GM18498 (cell line): ENCODE results near the gene ZNF57.
"Not testable (repeated sequence)": the region's sequence is repeated elsewhere in the genome, so short reads cannot be mapped to it uniquely, and the experiment has no call there.

Source experiments
- ATAC-seq: cut with Tn5 transposase; IDR thresholded peaks from one replicate; pipeline ENCODE4 v1.9.1; 2021; ENCODE audit warnings: mild to moderate bottlenecking, moderate library complexity; ENCODE audit not compliant: unreplicated experiment

ZNF57 gene

DNA sequence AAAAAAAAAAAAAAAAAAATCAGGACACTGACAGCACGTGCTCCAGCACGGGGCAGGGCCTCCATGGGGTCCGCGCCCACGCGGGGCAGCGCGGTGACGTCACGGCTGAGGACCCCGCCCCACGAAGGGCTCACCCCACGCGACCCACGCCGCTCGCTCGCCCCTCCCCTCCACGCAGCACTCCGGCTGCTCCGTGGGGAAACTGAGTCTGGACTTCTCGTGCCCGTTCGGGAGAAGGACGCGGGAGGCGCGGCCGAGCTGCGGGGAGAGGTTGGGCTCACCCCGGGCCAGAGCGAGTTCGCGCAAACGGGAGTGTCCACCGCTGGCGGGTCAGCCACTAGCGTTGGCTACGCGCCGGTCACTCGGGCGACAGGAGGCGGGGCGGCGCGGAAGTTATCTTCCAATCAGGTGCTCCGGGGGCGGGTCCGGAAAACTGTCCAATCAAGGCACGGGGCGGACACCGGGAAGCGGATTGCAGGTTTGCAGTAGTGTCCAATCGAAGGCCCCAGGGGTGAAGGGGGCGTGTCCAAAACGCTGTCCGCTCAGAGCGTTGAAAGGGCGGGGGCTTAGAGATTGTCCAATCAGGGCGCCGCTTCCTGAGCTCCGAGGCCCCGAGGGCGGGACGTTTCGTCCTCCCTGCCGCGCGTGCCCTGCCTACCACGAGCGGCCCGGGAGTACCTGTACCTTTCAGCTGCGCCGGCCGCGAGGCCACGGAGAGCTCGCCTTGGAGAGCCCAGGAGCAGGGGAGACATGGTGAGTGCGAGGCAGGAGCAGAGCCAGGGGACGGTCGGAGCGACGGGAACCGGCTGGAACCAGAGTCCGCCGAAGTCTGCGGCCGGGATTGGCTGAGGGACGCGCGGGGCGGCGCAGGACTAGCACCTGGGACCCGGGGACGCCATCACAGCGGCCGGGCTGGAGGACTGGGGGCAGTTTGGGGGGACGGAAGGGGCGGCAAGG, at the start of gene ZNF57:
Gene ZNF57, plus strand, starts transcription at position 633 of the 957 bp plus-strand sequence. Its CDS starts 118 bp downstream, at position 751.
- peak; percentile 95 for ATAC-seq

DNA sequence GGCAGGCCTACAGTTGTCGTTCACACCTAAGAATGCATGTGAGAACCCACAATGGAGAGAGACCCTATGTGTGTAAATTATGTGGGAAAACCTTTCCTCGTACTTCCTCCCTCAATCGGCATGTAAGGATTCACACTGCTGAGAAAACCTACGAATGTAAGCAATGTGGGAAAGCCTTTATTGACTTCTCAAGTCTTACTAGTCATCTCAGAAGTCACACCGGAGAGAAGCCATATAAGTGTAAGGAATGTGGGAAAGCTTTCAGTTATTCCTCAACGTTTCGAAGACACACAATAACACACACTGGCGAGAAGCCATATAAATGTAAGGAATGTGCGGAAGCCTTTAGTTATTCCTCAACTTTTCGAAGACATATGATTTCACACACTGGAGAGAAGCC, 48.1 kb upstream of the ZNF57 start:
- no peak for ATAC-seq

DNA sequence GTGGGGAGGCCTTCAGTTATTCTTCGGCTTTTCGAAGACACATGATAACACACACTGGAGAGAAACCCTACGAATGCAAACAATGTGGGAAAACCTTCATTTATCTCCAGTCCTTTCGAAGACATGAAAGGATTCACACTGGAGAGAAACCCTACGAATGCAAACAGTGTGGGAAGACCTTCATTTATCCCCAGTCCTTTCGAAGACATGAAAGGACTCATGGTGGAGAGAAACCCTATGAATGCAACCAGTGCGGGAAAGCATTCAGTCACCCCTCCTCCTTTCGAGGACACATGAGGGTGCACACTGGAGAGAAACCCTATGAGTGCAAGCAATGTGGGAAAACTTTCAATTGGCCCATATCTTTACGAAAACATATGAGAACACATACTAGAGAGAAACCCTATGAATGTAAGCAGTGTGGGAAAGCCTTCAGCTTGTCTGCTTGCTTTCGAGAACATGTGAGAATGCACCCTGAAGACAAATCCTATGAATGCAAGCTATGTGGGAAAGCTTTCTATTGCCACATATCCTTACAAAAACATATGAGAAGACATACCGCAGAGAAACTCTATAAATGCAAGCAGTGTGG, 47.6 kb upstream of the ZNF57 start:
- no peak for ATAC-seq

DNA sequence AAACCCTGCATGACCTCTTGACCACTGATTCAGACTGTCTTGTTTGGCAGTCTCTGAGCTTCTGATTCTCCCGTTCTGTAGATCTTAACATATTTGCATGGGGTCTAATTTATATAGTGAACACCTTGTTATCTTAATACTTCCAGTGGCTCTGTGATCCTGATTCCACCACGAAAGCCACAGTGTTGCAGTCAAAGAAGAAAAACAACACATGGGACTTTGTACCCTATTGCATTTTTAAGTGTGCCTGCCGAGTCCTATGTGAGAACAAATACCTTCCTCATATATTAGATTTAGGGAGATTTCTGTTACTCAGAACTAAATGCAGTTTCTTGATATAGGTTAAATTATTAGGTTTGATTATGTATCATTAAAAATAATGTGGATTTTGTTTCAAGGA, 45.9 kb upstream of the ZNF57 start:
- no peak for ATAC-seq

DNA sequence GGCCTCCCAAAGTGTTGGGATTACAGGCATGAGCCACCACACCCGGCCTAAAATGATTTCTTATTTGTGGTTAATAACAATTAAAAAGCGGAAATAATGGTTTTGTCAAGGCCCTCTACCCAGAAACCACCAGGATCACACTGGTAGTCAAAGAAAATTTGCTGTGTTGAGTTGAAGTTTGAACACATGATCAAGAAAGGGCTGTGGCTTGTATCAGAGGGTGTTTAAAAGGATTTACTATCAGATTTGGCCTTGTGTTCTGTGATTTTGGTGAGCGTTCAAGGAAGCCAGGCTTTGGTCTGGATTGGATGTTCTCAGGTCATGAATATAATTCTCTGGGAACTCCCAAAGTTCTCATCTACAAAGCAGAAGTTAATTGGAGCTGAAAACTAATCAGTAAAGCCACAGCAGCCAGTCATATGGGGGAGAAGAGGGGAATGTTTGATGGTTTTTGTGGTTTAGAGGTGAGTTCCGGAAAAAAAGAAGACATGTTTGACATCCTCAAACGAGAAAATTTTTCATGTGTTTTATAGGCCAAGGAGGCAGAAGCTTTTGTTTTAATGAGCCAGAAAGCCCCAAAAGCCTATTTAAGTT, 44.2 kb upstream of the ZNF57 start:
- ATAC-seq: no peak

DNA sequence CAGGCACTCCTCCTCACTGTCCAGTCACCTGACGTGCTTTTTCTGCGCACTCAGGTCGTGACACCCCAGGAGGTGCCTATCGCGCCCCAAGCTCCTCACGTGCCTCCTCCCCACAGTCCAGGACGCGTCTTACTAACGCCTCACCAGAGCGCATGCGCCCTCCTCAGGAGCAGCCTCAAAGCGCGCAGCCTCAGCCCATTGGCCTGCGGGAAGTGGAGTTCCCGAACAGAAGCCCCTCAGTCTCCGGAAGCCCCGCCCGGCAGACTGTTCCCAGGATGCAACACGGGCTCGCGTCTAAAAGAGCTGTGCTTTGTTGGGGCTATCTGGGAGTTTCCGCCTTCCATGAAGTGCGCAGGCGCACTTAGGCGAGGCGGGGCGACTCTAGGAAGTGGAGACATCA, 41.9 kb upstream of the ZNF57 start:
- no peak for ATAC-seq

DNA sequence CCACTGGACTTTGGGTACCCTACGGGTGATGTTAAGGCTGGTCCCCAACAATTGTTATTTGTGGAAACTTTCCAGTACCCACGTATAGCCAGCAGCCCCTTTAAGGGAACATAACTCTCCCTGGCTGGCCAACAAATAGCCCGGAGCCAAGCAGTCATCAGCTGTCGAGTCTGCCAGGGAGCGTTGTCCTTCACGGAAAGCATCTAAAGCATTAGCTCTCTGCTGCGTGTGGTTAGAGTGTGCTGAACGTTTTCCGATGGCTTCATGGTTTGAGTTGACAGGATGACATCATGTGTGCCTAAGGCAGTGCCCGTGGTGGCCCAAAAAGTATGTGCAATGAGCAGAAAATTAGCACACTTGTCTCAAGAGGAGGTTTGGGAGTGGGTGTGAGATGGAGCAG, 36.9 kb upstream of the ZNF57 start:
- ATAC-seq: no peak

DNA sequence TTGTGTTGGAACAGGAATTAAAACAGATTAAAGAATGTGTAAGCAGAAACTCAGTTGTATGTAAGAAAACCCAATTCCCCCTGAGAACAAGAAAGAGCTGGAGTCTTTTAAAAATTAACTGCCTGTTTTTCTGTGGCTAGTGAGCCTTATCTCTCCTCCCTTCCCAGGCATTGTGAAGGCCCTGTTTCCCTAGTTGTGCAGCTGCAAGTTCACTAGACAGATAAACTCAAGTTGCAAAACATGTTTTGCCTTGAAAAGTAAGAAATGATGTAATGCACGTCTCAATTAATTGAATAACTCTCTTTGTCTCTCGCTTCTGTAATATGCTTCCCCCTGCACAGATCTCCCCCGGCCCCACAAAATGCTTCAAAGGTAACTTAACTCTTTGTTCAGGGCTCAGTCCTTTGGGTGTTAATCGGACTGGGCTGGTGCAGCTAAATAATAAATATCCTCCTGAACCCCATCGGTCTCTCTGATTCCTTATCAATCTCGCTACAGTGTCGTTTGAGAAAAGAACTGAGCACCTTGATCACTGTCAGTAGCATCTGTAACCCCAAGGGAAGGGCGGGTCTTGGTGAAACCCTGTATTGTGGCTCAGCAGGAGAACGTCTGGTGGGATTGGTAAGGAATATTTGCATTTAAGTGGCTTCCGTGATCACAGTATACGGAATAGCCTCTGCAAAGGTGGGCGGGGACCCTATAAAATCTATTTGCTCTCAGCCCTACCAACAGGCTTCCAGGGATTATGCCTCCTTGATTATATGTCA, 35.2 kb upstream of the ZNF57 start:
- no peak for ATAC-seq

DNA sequence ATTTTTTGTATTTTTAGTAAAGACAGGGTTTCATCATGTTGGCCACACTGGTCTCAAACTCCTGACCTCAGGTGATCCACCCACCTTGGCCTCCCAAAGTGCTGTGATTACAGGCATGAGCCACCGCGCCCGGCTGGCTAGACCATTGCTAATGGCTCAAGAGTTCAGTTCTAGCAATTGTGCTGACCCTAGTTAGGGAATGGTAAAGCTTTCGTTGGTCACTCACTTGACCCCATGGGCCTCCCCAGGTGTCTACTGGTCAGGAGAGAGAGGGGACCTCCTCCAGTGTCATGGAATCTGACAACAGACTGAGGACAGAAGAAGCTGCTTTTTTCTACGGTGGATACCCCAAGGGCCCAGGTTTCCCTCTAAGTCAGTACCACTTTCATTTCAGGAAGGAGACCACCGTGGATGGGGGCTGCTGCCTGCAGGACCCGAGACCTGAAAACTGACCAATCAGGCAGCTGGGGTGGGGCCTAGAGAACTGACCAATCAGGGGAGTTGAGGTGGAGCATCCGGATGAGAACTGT, 34.2 kb upstream of the ZNF57 start:
- no peak for ATAC-seq

DNA sequence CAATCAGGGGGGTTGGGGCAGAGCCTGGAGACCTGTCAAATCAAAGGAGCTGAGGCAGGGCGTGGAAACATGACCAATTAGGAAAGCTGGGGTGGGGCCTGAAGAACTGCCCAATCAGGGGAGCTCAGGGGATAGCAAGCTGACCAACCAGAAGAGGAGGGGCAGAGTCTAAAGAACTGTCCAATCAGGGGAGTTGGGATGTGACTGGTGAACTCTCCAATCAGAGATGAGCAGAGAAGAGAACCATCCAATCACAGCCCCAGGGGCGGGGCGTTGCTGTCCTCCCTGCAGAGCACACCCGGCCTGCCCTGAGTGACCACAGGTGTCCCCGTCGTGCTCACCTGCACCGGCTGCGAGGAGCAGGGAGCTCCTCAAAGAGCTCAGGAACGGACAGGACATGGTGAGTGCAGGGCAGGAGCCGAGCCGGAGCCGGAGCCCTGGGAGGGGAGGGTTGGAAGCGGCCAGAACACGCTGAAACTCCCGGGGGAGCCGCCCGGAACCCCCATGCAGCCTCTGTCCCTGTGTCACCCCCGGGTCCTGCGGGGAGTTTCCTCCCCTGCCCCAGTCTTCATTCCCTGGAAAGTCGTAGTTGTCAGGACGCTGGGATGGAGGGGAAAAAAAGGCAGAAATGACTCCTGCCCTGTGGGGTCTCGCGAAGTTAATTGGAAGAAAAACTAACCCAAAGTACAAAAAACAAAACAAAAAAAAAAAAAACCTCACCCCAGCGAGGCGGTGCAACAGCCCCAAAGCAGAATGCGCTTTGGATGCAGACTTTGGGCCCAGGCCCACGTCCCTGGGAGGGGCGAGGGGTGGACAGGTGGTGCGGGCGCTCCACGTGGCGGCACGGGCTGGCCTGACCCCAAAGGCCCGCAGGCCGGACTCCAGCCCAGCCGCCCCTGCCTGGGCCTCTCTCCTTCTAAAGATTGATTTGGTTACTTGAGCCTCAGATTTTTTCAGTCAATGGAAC, 33.4 kb upstream of the ZNF57 start, which contains the start of gene ZNF556:
Gene ZNF556, plus strand, starts transcription at position 311 of the 967 bp plus-strand sequence. Its CDS starts 87 bp downstream, at position 398.
- ATAC-seq: no peak

DNA sequence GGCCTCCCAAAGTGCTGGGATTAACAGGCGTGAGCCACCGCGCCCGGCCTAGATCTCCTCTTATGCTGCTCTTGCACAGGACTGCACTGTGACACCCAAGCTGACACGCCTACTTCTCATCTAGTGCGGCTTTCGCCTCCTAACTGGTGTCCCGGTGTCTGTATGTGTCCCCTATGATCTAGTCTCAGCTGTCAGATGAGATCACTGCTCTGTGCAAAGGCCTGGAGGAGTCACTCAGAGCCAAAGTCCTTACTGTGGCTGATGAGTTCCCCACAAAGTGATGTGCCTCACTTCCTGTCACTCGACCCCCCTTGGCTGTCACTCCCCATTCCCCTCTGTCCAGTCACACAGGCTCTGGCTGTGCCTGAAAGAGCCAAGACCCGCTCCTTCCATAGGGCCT, 31.1 kb upstream of the ZNF57 start:
- no peak for ATAC-seq

DNA sequence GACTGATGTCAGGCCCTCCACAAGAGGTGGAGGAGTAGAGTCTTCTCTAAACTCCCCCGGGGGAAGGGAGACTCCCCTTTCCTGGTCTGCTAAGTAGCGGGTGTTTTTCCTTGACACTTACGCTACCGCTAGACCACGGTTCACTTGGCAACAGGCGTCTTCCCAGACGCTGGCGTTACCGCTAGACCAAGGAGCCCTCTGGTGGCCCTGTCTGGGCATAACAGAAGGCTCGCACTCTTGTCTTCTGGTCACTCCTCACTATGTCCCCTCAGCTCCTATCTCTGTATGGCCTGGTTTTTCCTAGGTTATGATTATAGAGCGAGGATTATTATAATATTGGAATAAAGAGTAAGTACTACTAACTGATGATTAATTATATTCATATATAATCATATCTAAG, 28.6 kb upstream of the ZNF57 start:
- ATAC-seq: not testable (repeated sequence)

DNA sequence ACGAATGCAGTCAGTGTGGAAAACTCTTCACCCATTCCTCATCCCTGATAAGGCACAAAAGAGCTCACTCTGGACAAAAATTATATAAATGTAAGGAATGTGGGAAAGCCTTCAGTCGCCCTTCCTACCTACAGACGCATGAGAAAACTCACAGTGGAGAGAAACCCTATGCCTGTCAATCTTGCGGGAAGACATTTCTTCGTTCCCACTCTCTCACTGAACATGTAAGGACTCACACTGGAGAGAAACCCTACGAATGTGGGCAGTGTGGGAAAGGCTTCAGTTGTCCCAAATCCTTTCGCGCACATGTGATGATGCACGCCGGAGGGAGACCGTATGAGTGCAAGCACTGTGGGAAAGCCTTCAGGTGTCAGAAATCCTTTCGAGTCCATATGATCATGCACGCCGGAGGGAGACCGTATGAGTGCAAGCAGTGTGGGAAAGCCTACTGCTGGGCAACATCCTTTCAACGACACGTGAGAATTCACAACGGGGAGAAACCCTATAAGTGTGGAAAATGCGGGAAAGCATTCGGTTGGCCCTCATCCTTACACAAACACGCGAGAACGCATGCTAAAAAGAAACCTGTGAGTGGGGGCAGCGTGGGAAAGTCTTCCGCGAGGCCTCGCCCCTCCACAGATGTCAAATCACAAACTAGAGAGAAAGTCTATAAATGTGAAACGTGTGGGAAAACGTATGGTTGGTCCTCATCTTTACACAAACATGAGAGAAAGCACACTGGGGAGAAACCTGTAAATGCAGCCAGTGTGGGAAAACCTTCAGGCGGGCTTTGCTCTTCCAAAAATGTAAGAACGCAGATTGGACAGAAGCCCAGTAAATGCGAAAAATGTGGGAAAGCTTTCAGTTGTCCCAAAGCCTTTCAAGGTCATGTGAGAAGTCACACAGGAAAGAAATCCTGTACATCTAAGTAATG, 23.1 kb upstream of the ZNF57 start:
- ATAC-seq: no peak

DNA sequence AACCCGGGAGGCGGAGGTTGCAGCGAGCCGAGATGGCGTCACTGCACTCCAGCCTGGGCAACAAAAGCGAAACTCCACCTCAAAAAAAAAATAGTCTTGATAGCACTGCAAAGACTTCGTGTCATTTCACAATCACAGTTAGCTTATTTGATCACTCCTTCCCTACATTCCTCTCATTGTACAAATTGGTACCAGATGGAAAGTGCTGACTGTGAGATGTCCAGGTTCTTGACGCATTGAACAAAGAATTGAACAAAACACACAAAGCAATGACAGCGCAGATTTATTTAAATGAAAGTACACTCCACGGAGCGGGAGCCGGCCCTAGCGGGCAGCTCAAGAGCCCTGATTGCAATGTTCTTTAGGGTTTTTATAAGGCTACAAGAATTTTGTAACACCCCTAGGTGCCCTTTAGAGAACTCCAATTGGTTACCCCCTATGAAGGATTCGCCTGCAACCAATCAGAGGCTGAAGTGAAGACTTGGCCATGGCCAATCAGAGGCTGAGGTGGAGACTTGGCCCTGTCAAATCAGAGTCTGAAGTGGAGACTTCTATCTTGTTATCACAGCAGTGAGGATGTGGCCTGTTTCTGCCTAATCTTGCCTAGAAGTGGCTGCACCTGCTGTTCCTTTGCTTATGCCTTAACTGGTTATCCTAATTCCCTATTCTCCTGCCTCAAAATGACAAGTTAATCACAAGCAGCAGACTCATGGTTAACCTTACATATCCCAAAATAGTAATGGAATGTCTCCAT, 16.9 kb upstream of the ZNF57 start:
- no peak for ATAC-seq

DNA sequence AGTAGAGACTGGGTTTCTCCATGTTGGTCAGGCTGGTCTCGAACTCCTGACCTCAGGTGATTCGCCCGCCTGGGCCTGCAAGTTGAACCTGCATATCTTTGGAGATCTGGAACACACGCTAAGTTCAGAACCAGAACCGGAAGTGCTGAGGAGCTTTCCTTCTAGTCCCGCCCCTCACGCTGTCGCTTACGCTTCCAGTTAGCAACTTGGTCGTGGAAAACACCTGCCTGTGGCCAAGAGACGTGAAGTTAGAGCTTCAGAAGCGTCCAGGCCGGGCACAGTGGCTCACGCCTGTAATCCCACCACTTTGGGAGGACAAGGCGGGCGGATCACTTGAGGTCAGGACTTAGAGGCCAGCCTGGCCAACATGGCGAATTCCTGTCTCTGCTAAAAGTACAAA, 15.0 kb upstream of the ZNF57 start:
- ATAC-seq: no peak

DNA sequence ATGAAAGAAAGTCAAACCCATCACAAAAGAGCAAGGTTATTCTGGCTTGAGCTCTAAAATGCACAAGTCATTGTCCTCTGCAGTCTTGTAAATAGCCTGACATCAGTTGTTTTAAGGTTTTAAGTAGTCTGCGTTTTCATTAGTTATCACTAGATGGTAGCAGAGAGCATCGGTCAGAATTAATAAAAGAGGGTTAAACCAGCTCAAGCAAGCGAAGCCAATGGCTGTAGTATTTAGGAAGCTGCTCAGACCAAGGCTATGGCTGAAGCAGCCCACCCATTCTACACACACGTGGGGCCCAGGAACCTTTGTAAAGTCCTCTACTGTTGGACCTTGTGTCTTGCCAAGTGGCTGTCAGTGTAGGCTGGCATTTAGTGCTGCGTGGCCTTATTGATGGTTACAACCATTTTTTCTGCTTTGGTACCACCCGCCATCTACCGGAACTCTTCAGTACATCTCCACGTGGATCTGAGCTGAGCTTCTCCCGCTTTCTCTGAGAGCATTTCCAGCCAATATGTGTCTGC, 13.3 kb upstream of the ZNF57 start:
- ATAC-seq: no peak

DNA sequence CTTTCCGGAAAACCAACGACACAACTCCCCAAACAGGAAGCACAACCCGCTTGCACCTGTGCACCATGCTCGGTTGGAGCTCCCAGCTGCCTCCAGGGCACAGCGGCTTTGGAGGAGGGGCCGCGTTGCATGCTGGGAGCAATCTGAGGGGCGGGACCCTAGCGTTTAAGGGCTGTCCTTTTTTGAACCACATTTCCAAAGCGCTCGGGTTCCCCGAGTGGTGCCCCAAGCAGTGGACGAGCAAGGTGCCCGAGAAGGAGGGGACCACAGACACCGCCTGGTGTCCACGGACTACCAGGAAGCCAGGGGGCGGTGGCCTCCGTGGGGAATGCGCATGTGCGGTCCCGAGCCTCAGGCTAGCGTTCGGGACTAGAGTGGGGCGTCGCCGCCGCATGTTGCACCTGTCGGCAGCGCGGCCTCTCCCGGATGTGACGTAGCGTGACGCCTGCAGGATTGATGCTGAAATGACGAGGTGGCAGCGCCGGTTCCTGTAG, 11.9 kb upstream of the ZNF57 start:
- ATAC-seq: no peak
